ENCODE measurements around the gene SCARB2.
"Not testable (repeated sequence)": the region's sequence is repeated elsewhere in the genome, so short reads cannot be mapped to it uniquely, and the experiment has no call there.

The SCARB2 gene, protein sequence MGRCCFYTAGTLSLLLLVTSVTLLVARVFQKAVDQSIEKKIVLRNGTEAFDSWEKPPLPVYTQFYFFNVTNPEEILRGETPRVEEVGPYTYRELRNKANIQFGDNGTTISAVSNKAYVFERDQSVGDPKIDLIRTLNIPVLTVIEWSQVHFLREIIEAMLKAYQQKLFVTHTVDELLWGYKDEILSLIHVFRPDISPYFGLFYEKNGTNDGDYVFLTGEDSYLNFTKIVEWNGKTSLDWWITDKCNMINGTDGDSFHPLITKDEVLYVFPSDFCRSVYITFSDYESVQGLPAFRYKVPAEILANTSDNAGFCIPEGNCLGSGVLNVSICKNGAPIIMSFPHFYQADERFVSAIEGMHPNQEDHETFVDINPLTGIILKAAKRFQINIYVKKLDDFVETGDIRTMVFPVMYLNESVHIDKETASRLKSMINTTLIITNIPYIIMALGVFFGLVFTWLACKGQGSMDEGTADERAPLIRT

DNA sequence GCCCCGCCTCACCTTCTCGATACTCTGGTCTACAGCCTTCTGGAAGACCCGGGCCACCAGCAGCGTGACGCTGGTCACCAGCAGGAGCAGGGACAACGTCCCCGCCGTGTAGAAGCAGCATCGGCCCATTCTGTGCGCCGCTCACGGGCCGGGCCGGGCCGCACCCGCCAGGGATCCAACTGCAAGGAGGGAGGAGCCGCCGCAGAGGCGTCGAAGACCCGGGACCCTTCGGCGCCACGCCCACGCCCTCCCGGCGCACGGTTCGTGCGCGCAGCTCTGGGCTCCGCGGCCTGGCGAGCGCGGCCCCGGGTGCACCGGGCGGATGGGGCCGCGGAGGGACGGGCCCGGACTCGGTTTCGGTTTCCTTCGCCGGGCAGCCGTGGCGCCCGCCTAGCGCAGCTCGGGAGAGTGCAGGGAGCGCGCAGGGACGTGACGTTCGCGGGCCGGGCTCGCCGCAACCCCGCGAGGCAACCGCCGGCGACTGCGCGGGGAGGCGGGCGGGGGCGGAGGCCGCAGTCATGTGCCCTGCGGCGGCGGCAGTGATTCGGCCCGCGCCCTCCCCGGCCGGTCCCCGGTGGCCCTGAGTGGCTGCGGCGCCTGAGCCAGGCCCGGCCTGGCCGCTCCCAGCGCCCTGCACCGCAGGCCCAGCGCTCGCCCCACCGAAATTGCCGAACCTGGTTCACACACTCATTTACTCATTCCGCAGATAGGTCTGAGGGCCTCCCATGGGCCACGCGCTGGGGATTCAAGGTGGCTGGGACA, at the start of gene SCARB2:
TSS of gene SCARB2 (minus strand) at position 410 of the 762 bp plus-strand sequence. CDS start at position 129, 281 bp downstream.
- peak; percentile 44 to 45 for DNase-seq

DNA sequence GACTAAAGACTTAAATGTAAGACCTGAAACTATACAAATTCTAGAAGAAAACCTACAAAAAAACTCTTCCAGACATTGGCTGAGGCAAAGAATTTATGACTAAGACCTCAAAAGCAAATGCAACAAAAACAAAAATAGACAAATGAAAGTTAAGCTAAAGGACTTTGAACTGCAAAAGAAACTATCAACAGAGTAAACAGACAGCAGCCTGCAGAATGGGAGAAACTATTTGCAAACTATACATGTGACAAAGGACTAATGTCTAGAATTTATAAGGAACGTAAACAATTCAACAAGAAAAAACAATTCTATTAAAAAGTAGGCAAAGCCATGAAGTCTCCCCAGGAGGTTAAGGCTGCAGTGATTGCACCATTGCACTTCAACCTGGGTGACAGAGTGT, 46.9 kb upstream of the SCARB2 start:
- DNase-seq, result no peak

DNA sequence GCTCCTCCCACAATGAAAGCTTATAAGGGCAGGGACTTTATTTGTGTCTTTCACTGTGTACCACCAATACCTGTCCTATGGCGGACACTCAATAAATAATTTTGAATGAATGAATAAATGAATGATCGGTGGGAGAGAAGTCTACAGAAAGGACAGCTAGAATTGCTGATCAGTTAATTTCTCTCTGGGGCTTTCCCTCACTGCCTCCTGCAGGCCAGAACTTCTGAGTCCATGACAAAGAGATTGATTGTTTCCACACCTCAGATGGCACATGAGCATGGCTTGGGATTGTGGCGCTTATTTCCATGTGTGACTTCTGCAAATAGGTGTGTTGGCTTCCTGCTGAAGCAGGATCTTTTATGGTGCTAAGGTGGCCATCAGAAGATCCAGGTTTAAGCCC, 44.2 kb upstream of the SCARB2 start:
- DNase-seq, result no peak

DNA sequence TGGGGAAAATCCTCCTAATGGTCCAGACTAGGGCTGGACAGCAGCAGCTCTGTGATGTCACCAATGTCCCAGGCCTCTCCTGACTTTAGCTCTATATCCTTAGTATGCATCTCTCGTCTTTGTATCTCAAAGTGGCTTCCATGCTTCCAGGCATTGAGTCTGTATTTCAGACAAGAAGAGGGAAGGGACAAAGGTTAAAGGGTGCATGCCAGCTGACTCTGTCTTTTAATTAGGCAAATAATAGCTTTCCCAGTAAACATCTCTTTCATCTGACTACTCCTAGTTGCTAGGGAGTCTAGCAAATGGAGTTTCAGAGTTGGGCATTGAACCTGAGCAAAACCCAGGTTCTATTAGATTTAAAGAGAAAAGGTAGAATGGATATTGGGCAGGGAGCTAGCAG, 43.3 kb upstream of the SCARB2 start:
- no peak for DNase-seq

DNA sequence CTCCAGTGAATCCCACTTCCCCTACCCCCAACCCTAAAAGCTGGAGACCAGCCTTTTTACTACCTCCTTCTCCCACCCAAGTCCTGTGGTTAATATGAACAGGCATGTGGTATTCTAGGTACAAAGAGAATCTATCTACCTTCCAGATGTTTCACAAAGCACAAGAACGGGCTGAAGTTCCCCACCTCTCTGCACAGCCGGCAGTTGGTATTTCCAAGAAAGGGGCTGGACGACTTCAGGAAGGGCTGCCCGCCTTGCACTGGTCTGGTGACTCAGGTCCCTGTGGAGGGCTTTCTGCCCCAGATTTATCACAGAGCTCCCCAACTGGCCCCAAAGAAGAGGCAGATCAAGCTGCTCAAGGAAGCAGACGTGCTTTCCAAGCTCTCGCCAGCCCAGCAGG, 42.4 kb upstream of the SCARB2 start:
- no peak for DNase-seq

DNA sequence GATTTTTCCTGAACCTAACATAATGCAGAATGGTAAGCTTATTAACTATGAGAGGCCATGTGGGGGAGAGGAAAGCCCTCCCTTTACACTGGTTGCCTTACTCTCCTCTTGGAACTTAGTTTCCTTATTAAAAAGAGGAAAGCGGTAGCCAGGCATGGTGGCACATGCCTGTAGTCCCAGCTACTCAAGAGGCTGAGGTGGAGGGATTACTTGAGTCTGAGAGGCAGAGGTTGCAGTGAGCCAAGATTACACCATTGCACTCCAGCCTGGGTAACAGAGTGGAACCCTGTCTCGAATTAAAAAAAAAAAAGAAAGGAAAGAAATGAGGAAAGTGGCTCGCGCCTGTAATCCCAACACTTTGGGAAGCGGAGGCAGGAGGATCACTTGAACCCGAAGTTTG, 39.9 kb upstream of the SCARB2 start:
- no peak for DNase-seq

DNA sequence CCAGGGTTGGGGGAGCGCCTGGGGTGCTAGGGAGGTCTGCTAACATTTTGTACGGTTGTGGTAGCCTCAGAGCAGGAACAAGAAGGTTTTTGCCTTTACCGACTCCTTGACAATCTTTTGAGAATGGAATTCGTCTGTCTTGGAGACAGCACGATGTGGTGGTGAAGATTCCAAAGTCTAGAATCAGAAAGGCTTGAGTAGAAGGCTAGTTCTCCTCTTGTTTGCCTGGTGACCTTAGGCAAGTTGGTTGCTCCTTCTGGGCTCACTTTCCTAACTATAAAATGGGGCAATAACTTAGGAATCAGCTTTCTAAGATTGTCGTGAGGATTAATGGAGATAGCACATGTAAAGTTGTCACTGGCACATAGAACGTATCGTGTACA, 38.6 kb upstream of the SCARB2 start:
- DNase-seq, result no peak

DNA sequence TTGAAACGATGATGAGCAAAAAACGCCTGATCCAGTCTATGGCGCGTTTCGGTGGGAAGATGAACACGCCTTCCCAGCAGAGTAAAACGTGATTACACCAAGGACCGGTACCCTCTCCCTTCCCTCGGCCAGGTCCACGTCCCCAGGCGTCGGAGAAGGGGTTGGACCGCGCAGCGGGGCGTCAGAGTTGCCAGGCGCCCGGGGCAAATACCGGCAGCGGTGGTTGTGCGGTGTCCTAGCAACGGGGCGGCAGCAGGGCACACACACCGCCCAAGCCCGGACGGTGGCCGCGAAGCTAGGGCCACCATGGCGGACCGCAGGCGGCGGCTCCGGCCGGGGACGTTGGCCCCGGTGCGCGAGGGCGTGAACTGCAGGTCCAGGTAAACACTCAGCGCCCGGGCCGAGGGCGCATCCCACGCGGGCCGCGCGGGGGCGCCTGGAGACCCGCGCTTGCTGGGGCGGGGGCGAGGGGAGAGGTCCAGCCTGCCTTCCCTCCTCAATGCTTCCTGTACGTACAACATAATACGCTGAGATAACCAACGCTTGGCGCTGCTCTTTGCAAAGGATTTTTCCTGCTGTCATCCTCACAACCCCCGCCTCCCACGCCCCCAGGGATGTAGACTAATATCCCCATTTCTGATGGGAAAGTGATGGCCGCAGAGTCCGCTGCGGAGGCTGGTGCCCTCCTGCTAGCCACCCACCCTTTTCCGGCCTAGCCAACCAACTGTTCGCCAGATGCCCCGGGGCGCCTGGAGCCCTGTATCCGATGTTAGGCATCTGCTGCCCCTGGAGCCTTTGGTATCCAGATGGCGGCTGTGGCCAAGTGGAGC, 38.0 kb upstream of the SCARB2 start, which contains the start of gene FAM47E:
TSS of gene FAM47E (plus strand) at position 281 of the 830 bp plus-strand sequence. CDS start at position 307, 26 bp downstream.
- DNase-seq, result peak; percentile 1 to 13

DNA sequence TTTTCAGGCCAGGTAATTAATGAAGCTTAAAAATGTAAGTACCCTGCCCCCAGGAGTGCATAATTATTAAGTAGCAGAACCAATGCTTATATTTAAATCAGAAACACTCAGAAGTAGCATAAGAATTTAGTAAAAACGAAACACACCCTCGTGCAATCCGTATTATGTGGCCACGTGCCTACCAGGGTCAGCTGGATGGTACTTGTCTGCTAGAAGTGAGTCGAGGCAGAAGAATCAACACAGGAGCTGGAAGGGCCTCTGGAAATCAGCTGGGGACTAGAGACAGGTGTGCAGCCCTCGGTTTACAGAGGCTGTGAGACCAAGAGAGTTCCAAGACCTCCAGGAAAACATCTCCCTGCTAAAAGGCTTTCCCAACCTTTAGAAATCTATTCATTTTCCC, 37.3 kb upstream of the SCARB2 start:
- no peak for DNase-seq

DNA sequence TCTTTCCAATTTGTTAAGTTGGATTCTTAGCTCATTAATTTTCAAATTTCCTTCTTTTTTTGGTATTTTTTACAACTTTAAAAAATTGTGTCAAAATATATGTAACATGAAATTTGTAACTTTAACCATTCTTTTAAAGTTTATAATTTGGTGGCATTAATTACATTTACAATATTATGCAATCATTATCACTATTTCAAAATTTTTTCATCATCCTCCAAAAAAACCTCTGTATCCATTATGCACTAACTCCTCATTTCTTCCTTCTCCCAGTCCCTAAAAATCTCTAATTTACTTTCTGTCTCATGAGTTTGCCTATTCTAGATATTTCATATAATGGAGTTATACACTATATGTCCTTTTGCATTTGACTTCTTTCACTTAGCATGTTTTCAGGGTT, 33.2 kb upstream of the SCARB2 start:
- no peak for DNase-seq

DNA sequence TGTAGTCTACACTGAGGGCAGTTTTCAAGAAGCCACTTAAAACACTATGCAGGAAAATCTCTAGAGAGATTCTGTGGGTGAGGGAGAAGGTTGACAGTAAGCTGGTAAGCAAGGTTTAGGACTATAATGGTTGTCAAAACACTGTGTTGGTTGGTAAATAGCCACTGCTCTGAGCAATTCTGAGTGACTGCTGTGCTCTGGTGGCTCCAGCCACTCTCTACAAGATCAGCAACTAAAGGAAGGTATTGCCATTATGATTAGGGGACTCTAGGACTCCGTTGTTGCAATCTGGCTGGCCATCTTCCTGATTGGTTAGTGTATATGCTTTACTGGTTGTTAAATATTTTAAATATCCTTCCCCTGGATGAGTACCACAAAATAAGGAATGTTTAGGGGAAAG, 32.4 kb upstream of the SCARB2 start:
- no peak for DNase-seq

DNA sequence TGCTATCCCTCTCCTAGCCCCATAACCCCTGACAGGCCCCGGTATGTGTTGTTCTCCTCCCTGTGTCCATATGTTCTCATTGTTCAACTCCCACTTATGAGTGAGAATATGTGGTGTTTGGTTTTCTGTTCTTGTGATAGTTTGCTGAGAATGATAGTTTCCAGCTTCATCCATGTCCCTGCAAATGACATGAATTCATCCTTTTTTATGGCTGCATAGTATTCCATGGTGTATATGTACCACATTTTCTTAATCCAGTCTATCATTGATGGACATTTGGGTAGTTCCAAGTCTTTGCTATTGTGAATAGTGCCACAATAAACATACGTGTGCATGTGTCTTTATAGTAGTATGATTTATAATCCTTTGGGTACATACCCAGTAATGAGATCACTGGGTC, 30.3 kb upstream of the SCARB2 start:
- not testable (repeated sequence) for DNase-seq

DNA sequence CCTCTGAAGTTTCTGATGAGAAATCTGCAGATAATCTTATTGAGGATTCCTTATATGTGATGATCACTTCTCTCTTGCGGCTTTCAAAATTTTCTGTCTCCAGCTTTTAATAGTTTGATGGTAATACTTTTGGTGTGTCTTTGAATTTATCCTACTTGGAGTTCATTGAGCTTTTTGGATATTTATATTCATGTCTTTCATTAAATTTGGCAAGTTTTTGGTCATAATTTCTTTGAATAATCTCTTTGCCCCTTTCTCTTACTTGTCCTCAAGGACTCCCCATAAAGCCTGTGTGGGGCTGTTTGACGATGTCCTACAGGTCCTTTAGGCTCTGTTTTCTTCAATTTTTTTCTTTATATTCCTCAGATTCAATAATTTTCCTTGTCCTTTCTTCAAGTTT, 26.6 kb upstream of the SCARB2 start:
- no peak for DNase-seq

DNA sequence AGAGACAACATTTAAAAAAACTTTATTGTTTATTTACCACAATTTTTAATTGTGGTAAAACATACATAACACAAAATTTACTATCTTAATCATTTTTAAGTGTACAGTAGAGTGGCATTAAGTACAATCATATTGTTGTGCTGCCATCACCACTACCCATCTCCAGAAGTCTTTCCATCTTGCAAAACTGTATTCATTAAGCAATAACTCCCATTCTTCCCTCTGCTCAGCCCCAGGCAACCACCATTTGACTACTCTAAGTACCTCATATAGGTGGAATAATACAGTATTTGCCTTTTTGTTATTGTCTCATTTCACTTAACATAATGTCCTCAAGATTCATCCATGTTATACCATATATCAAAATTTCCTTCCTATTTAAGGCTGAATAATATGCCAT, 25.1 kb upstream of the SCARB2 start:
- no peak for DNase-seq

DNA sequence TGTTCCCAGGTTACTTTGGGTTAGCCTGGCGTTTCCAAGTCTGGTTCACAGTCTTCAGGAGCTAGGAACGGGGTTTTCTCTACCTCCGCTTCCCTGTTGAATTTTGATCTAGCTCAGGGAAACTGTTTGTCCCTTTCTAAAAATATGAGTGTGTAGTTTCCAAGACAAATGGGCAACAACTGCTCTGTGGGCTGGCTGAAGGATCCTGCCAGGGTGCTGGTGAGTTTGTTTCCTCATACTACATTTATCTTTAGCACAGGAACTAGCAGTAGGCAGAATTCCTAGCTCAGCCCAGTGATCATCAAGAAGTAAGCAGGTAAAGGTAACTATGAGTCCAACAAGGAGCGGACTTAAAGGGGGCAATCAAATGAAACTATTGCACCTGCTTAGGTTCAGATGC, 24.6 kb upstream of the SCARB2 start:
- DNase-seq, result no peak

DNA sequence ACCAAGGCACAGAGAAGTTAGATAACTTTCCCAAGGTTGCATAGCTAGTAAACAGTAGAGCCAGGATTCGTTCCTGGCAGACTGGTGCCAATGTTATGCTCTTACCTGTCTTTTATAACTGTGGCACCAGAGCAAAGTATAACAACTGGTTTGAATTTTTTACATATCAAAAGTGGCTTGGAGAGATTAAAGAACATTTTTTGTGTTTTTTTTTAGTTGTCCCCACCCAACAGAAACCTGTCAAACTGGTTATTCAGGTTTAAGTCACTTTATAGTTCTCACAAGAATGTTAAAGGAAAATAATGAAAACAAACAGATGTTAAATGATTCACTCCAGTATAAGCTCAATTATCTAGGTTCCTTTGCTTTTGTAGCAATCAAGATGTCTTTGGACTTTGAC, 22.3 kb upstream of the SCARB2 start:
- DNase-seq, result no peak

DNA sequence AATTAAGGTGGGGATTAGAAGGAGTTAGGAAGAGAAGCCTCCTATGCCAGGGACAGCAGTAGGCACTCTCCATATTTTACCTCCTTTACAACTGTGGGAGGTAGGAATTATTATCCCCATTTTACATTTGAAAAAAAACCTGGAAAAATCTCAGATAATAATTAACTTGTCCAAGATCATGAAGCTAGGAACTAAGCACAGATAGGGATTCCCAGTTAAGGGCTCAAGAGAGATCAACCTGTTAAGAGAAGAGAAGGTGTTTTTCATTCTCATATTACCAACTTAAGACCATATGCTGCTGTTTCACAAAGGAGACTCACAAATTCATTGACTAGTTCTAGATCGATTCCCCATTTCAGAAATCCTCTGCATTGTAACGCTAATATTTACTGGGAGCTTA, 21.8 kb upstream of the SCARB2 start:
- no peak for DNase-seq

DNA sequence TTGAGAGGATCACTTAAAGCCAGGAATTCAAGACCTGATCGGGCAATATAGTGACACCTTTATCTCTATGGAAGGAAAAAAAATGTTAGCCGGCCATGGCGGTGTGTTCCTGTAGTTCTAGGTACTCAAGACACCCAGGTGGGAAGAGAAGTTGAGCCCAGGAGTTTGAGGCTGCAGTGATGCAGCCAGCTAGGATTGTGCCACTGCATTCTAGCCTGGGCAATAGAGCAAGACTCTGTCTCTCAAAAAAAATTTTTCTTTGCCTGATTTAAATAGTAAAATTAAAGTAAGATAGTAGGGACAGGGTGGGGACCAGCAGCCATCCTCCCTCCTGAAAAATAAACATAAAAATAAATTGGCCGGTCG, 21.0 kb upstream of the SCARB2 start:
- no peak for DNase-seq

DNA sequence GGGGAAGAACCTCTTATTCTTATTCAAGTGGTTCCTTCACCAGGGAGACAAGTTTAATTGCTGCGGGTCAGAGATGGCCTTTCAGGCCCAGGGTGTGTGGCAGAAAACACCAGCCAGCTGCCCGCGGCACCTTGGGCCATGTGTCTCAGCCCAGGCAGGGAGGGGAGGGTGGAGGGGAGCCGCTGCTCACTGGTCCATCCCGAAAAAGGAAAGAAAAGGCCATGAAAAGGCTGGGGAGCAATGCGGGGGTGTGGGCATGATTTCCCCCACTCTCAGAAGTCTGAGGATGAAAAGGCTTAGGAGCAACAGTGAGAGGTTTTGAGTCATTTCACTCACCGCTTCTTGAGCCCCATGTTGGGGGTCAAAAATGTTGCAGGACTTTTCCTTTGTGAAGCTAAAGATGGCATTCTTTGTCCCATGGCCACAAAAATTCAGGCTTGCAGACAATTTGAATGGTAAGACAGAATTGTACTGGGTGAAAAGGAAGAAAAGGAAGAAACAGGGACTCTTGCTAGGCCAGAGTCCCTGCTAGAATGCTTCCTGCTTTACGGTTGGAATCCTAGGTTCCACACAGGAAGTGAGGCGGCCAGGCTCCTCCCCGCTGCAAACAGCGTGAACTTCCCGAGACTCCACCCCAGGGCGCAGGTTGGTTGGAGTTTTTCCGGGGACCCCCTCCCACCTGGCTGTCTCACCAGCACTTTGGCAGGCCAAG, 20.5 kb upstream of the SCARB2 start:
- no peak for DNase-seq

DNA sequence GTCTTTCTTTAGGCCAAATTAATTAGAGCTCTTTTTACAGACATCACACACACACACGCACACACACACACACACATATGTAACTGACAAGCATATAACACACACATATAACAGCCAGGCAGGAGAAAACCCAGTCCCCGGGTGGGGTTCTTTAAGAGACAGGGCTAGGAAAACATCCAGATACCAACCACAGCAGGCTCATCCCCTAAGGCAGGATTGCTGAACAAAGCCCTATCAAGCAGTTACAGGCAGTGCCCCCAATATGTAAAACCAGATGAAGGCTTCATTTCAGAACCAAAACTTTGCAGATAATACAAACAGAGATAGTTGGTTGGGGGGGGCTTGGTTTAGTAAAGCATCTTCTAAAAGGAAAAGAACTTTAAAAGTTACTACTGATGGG, 19.9 kb upstream of the SCARB2 start:
- DNase-seq, result no peak

DNA sequence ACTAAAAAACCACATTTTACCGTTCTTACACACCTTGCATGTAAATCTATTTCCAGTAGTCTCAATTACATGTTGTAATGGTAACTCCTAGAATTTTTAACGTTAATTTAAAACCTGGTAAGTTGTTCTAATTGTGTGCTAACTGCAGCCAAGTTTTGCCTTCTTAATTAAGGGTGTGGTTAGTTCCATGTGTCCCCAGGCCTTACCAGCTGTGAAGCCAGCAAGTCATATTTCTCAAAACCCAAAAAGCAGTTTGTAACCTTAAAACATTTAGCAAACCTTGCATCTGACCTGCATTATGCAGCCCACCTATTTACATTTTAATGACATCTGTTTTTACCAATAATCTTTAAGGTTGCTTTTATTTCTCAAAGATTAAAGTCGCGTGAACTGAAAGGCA, 19.5 kb upstream of the SCARB2 start:
- no peak for DNase-seq

DNA sequence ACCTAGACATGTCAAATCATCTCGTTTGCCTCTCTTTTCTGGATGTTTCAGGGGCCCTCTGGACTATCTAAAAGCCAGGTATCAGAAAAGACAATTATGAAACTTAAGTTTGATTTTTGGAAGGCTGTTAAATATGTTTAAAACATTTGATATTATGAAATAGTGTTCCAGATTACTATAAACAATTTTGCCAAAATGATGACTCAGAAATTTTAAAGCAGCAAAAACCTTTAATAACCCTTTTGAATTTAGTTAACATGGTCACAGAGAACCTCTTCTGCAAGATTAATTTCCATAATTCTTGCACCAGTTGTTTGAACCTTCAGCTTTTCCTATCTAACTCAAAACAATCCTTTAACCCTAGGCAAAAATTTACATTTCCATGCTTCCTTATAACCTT, 19.1 kb upstream of the SCARB2 start:
- DNase-seq, result no peak

DNA sequence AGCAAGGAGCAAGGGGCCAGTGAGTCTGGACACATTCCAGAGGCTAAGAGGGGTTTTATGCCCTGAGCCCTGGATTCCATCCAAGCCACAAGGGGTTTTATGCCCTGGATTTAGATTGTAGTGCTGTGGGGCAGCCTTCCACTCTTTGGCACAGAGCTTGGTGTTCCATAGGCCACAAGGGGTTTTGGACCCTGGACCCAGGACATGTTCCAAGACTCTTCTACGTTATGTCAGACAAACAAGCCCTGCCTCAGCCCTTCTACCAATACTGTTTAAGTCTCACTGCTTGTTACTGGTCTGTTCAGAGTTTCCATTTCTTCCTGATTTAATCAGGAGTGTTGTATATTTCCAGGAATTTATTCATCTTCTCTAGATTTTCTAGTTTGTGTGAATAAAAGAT, 12.8 kb upstream of the SCARB2 start:
- no peak for DNase-seq
